Ishikawa (cell line): ENCODE measurements around the gene MAN2B1.

Source experiments
- EP300 ChIP-seq: IDR thresholded peaks from 2 replicates; pipeline ENCODE4 v1.6.1; 2012; ENCODE audit warnings: borderline replicate concordance
- ZBTB7A ChIP-seq: IDR thresholded peaks from 2 replicates; pipeline ENCODE4 v1.6.1; 2012; ENCODE audit warnings: low read depth

DNA sequence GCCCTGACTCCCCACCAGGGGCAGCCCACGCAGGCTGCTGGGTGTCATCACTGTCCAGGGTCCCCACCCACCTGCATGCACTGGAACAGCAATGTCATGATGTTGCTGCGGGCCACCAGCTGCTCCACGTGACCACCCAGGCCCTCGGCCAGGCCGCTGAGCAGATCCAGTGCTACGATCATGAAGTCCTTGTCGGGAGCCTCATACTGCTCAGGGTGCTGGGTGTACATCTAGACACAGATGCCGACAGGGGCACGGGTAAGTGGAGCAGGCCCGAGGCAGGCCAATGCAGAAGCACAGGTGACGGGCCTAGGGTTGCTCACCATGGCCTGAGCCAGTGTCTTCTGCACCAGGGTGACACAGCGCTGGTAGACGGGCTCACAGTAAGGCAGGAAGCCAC lies 38.6 kb upstream of the MAN2B1 start:
- TF ChIP-seq EP300 (no peak), ZBTB7A (no peak)
